Measurements from ENCODE around the gene CCDC184.
"Not testable (repeated sequence)": the region's sequence is repeated elsewhere in the genome, so short reads cannot be mapped to it uniquely, and the experiment has no call there.

CCDC184 gene

DNA sequence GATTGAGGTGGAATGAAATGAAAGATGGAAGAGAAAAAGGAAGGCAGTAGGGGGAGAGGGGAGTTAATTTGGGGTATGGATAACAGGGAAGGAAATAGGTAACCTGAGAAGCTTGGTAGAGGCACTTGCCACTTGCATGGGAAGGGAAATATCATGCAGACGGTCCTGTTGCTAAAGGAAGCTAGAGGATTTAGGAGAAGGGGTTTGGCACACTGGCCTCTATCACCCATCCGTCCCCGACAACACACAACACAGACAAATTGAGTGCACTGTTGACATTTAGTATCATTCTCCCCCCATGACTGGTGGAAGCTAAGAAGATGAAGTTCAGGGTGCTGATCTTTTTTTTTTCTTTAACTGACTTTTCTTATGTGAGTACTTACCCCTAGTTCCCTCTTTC is 17.6 kb downstream of the CCDC184 start:
- no peak for DNase-seq (ENCODE audit: low read depth)
- H3K4me3 ChIP-seq (ENCODE audit: control insufficient read depth, low read depth, low read length): no peak overlapping the region
- TF ChIP-seq, protein P1, sequence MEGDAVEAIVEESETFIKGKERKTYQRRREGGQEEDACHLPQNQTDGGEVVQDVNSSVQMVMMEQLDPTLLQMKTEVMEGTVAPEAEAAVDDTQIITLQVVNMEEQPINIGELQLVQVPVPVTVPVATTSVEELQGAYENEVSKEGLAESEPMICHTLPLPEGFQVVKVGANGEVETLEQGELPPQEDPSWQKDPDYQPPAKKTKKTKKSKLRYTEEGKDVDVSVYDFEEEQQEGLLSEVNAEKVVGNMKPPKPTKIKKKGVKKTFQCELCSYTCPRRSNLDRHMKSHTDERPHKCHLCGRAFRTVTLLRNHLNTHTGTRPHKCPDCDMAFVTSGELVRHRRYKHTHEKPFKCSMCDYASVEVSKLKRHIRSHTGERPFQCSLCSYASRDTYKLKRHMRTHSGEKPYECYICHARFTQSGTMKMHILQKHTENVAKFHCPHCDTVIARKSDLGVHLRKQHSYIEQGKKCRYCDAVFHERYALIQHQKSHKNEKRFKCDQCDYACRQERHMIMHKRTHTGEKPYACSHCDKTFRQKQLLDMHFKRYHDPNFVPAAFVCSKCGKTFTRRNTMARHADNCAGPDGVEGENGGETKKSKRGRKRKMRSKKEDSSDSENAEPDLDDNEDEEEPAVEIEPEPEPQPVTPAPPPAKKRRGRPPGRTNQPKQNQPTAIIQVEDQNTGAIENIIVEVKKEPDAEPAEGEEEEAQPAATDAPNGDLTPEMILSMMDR (IDR thresholded peaks at IDR 0.05; ENCODE audit: control insufficient read depth, insufficient read depth, low read depth, low read length, missing control alignments): no peak

GRCh38 chr12:48201516-48201915 is 18.1 kb downstream of the CCDC184 start:
- TF ChIP-seq, protein P1 (IDR thresholded peaks at IDR 0.05; ENCODE audit: control insufficient read depth, insufficient read depth, low read depth, low read length, missing control alignments): no peak
- no peak for DNase-seq (ENCODE audit: low read depth)
- H3K4me3 ChIP-seq (ENCODE audit: control insufficient read depth, low read depth, low read length): no peak overlapping the region

DNA sequence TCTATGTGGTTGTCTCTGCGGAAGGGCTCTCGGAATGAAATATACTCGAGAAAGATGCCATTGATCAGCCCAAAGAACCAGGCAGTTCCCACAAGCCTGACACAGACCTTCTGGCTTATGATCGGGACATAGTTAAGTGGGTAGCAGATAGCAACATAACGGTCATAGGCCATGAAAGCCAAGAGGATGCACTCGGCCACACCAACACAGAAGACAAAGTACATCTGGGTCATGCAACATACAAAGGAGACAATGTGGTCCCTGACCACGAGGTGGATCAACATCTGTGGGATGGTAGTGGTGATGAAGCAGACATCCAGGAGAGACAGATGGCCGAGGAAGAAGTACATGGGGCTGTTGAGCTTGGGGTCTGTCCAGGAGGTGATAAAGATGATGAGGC is 19.3 kb downstream of the CCDC184 start:
- TF ChIP-seq, protein P1 (IDR thresholded peaks at IDR 0.05; ENCODE audit: control insufficient read depth, insufficient read depth, low read depth, low read length, missing control alignments): no peak
- DNase-seq (ENCODE audit: low read depth): no peak
- H3K4me3 ChIP-seq (ENCODE audit: control insufficient read depth, low read depth, low read length): no peak overlapping the region

GRCh38 chr12:48203192-48203591 is 19.7 kb downstream of the CCDC184 start, which contains the start of gene OR10AD1:
Gene OR10AD1, minus strand, starts transcription at chr12:48203292. Its CDS starts 0 bp downstream, at chr12:48203292.
- TF ChIP-seq, protein P1 (IDR thresholded peaks at IDR 0.05; ENCODE audit: control insufficient read depth, insufficient read depth, low read depth, low read length, missing control alignments): no peak
- no peak within 1 kb of the TSS for H3K4me3 ChIP-seq (ENCODE audit: control insufficient read depth, low read depth, low read length)
- DNase-seq (ENCODE audit: low read depth): no peak

DNA sequence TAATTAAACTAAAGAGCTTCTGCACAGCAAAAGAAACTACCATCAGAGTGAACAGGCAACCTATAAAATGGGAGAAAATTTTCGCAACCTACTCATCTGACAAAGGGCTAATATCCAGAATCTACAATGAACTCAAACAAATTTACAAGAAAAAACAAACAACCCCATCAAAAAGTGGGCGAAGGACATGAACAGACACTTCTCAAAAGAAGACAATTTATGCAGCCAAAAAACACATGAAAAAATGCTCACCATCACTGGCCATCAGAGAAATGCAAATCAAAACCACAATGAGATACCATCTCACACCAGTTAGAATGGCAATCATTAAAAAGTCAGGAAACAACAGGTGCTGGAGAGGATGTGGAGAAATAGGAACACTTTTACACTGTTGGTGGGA is 26.1 kb downstream of the CCDC184 start:
- H3K4me3 ChIP-seq (ENCODE audit: control insufficient read depth, low read depth, low read length); DNase-seq (ENCODE audit: low read depth): not testable (repeated sequence)

- TF ChIP-seq, protein P1 (IDR thresholded peaks at IDR 0.05; ENCODE audit: control insufficient read depth, insufficient read depth, low read depth, low read length, missing control alignments): no peak
- H3K4me3 ChIP-seq (ENCODE audit: control insufficient read depth, low read depth, low read length): no peak overlapping the region
- no peak for DNase-seq (ENCODE audit: low read depth)
These were observed 33.3 kb downstream of the CCDC184 start for GRCh38 chr12:48216785-48217184.

DNA sequence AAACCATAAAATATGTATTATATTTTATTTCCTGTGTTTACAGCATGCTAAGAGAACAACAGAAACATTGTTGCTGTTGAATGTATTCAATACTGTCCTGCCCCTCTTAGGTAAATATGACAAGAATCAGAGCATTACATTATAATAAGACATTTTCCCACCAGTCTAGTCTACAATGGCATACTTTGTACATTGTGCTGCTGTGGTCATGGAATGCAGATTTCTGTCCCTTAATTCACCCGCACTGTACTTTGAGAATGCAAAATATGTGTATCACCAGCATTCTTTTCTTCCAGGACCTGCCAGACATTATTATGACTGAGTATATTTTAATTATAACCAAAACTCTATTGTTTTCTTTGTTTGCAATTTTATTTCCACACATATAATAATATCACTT is 36.2 kb downstream of the CCDC184 start:
- no peak overlapping the region for H3K4me3 ChIP-seq (ENCODE audit: control insufficient read depth, low read depth, low read length)
- no peak for DNase-seq (ENCODE audit: low read depth)
- TF ChIP-seq, protein P1 (IDR thresholded peaks at IDR 0.05; ENCODE audit: control insufficient read depth, insufficient read depth, low read depth, low read length, missing control alignments): no peak

Data from AG09309 (cell line).